Adrenal gland (tissue), 12 donors: Measurements from ENCODE around the gene SLC33A1. TPM values are rescaled to one million over a fixed set of nuclear protein-coding genes. Genes with fewer than 3 reads are reported as not detected.
"Not testable (repeated sequence)": the region's sequence is repeated elsewhere in the genome, so short reads cannot be mapped to it uniquely, and the experiment has no call there.

Experiments used
- DNase-seq, 7 donors: peaks; one replicate each; pipeline ENCODE4 v3.0.0-alpha.2; 2019 to 2020
- H3K27ac ChIP-seq, 5 donors: fragments of 200-600 bp; sonication (generic) in 4 of 5; 1 replicate in 3 of 5; 2 replicates in 2 of 5; pipeline versions ENCODE4 v1.5.1 to v1.8.0; 2016 to 2020; ENCODE audit warnings: mild to moderate bottlenecking in 1 of 5
- H3K27me3 ChIP-seq: fragments of 200-600 bp; 2 replicates; pipeline ENCODE4 v1.8.0; 2021
- H3K36me3 ChIP-seq, 2 donors: fragments of 200-600 bp; replicated peaks in 1 of 2; 1 replicate in 1 of 2; 2 replicates in 1 of 2; pipeline versions ENCODE4 v1.5.1 to v1.8.0; 2018 to 2022
- H3K4me1 ChIP-seq, 2 donors: fragments of 200-600 bp; replicated peaks in 1 of 2; 1 replicate in 1 of 2; 2 replicates in 1 of 2; pipeline versions ENCODE4 v1.5.1 to v1.8.0; 2018 to 2021
- H3K4me3 ChIP-seq, 4 donors: fragments of 200-600 bp; sonication (generic) in 3 of 4; one replicate each; pipeline ENCODE4 v1.5.1; 2016 to 2018
- H3K9me3 ChIP-seq, 3 donors: fragments of 200-600 bp; sonication (generic) in 1 of 3; replicated peaks in 1 of 3; 1 replicate in 2 of 3; 2 replicates in 1 of 3; pipeline versions ENCODE4 v1.5.1 to v1.8.0; 2016 to 2021
- POLR2A ChIP-seq, 2 donors: fragments of 450-650 bp; IDR thresholded peaks; one replicate each; pipeline ENCODE4 v1.6.1; 2017; ENCODE audit warnings: antibody characterized with exemption in 2 of 2, mild to moderate bottlenecking in 2 of 2, moderate library complexity in 1 of 2
- WGBS, 4 donors: extraction: QIAGEN DNeasy Blood & Tissue Kit in 2 of 4; methylation state at CpG; one replicate each; pipeline versions ENCODE4 v1.1.5 to v1.1.7; 2013 to 2017; 5-methylcytosine and 5-hydroxymethylcytosine counted together
- intact Hi-C, 2 donors: fragments of 100-400 bp; cut with DNase I; formaldehyde crosslinking; loops; one replicate each; pipeline versions ENCODE4 v1.14.1 to v1.15.0; 2022 to 2023
- polyA plus RNA-seq, 3 donors: library from polyadenylated mRNA; stranded (reverse); fragments of 200-250 nt in 2 of 3; fragments of 350-450 nt in 1 of 3; fragmentation: Illumina TruSeq in 1 of 3; extraction: RNeasy Lipid Tissue Mini Kit (QIAGEN cat#74804) in 1 of 3; gene quantifications; one replicate each; pipeline ENCODE4 v1.2.3, GENCODE V29; 2013 to 2014
- total RNA-seq, 9 donors: library from RNA; depleted of rRNA in 4 of 9; stranded (reverse); fragments of >200 nt in 4 of 9; fragments of 120-200 nt in 1 of 9; fragmentation: NEBNext Ultra II Directional in 1 of 9; extraction: Animal tissue kit (Norgen Biotek cat#: 25700) in 1 of 9; gene quantifications; one replicate each; pipeline versions ENCODE4 v1.1.0 to v1.2.4, GENCODE V29; 2013 to 2023
- TF ChIP-seq, protein P1 (sequence below), 6 experiments: fragments of 450-650 bp in 4 of 6; fragments of 200-600 bp in 2 of 6; sonication (generic) in 1 of 6; IDR thresholded peaks; 1 replicate in 5 of 6; 2 replicates in 1 of 6; pipeline versions ENCODE4 v1.5.1 to v1.8.0; 2016 to 2021; ENCODE audit warnings: antibody characterized with exemption in 6 of 6, mild to moderate bottlenecking in 2 of 6, moderate library complexity in 1 of 6
- donor health status: healthy with polysubstance abuse.
- donor health status: Bipolar disorder and iron deficiency.
- donor health status: DM: yes; HTN: yes; CAD: no.
- donor health status: DM: no; HTN: no; CAD: no.
- donor health status: DM: no; HTN: no; CAD: no.
- donor health status: DM: yes; HTN: yes; CAD: no.

The SLC33A1 gene
- total and polyA plus RNA-seq, 12 donors = 3.6 to 101 (median 36.2) TPM

DNA sequence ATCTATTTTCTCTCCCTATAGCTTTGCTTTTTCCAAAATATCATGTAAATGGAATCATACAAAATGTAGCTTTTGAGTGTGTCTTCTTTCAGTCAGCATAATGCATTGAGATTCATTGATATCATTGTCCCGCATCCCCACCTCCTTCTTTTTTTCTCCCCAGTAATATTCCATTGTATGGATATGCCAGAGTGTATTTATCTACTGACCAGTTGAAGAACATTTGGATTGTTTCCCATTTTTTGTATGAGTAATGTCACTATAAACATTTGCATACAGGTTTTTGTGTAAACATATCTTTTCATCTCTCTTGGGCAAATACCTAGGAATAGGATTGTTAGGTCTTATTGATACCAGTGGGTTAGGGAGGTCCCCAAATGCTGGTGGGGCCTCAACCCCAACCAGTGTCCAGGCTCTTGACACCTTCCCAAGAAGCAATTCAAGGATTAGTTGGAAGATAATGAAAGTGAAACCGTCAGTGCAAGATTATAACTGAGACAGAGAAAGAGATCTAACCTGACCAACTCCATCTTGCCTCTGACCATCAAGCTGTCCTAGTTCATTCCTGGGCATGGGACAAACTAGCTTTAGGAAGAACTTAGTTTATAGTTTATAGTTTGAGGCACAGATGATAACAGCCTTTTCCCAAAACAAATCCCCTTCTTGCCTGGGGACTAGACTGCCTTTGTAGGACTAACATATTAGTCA, 7.4 kb upstream of the SLC33A1 start:
- intact Hi-C loops = loop anchor here in 1 of 2 donors (10.0 kb wide), 1 partner anchor 57 kb away; the partner anchor contains the start of gene C3orf33
- TF ChIP-seq, protein P1, sequence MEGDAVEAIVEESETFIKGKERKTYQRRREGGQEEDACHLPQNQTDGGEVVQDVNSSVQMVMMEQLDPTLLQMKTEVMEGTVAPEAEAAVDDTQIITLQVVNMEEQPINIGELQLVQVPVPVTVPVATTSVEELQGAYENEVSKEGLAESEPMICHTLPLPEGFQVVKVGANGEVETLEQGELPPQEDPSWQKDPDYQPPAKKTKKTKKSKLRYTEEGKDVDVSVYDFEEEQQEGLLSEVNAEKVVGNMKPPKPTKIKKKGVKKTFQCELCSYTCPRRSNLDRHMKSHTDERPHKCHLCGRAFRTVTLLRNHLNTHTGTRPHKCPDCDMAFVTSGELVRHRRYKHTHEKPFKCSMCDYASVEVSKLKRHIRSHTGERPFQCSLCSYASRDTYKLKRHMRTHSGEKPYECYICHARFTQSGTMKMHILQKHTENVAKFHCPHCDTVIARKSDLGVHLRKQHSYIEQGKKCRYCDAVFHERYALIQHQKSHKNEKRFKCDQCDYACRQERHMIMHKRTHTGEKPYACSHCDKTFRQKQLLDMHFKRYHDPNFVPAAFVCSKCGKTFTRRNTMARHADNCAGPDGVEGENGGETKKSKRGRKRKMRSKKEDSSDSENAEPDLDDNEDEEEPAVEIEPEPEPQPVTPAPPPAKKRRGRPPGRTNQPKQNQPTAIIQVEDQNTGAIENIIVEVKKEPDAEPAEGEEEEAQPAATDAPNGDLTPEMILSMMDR (IDR thresholded peaks at IDR 0.05) = no peak
- TF ChIP-seq POLR2A (IDR thresholded peaks at IDR 0.05) = no peak
- Histone ChIP-seq H3K4me1 (no peaks in the 10 kb centered on the region), H3K27me3 (no peaks in the 10 kb centered on the region), H3K4me3 (no peak overlapping the region), H3K9me3 (no peaks in the 10 kb centered on the region), H3K36me3 (no peaks in the 10 kb centered on the region), H3K27ac (no peak overlapping the region)
- DNase-seq = no peak
- 74 to 87% (median 86%) methylated on average over 2 of the region's 2 CpGs for WGBS, 4 donors

DNA sequence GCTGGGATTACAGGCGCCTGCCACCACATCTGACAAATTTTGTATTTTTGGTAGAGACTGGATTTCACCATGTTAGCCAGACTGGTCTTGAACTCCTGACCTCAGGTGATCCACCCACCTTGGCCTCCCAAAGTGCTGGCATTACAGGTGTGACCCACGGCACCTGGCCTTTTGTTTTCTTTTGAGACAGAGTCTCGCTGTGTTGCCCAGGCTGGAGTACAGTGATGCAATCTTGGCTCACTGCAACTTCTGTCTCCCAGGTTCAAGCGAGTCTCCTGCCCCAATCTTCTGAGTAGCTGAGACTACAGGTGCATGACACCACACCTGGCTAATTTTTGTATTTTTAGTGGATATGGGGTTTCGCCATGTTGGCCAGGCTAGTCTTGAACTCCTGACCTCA, 6.2 kb upstream of the SLC33A1 start:
- not testable (repeated sequence) for H3K4me3 ChIP-seq, H3K9me3 ChIP-seq, H3K27me3 ChIP-seq, H3K4me1 ChIP-seq, H3K36me3 ChIP-seq, DNase-seq, H3K27ac ChIP-seq
- 81 to 94% (median 83%) methylated on average over 4 to 5 of the region's 5 CpGs for WGBS, 4 donors
- intact Hi-C loops = loop anchor here in 1 of 2 donors (10.0 kb wide), 1 partner anchor 56 kb away; the partner anchor contains the start of gene C3orf33

DNA sequence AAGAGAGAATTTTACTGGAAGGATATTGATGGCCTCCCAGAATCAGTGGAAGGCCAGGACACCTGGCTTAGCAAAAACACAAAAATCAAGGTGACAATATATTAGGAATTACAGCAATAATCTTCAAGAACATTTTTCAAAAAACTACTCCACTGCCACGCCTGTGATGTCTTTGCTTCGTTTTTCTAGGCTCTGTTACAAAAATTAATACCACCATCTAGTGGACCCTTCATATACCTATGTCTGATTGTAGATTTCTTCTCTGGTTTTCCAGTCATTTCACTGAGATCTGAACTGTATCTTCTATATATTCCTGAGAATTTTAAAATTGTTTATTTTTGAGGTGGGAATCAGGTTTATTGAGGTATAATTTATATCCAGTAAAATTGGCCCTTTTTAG, 5.6 kb upstream of the SLC33A1 start:
- peak overlapping the region in 2 of 5 donors; percentile 22 to 46 for H3K27ac ChIP-seq
- intact Hi-C loops = loop anchor here (10.0 kb wide), 1 partner anchor 55 kb away; the partner anchor contains the start of gene C3orf33 (in 2 of the 2)
- 2 to 4% (median 2%) methylated on average over 2 of the region's 2 CpGs for WGBS, 4 donors
- H3K4me3 ChIP-seq = peak overlapping the region in 1 of 4 donors; percentile 44
- no peaks in the 10 kb centered on the region for H3K36me3 ChIP-seq
- peaks cover 0 to 4% of the 10 kb centered on the region in 2 donors for H3K4me1 ChIP-seq
- DNase-seq = no peak
- TF ChIP-seq, protein P1 (IDR thresholded peaks at IDR 0.05) = peak in 5 of 6 experiments; percentile 8 to 46 (median 39)
- TF ChIP-seq POLR2A (IDR thresholded peaks at IDR 0.05) = no peak
- no peaks in the 10 kb centered on the region for H3K9me3 ChIP-seq
- no peaks in the 10 kb centered on the region for H3K27me3 ChIP-seq

DNA sequence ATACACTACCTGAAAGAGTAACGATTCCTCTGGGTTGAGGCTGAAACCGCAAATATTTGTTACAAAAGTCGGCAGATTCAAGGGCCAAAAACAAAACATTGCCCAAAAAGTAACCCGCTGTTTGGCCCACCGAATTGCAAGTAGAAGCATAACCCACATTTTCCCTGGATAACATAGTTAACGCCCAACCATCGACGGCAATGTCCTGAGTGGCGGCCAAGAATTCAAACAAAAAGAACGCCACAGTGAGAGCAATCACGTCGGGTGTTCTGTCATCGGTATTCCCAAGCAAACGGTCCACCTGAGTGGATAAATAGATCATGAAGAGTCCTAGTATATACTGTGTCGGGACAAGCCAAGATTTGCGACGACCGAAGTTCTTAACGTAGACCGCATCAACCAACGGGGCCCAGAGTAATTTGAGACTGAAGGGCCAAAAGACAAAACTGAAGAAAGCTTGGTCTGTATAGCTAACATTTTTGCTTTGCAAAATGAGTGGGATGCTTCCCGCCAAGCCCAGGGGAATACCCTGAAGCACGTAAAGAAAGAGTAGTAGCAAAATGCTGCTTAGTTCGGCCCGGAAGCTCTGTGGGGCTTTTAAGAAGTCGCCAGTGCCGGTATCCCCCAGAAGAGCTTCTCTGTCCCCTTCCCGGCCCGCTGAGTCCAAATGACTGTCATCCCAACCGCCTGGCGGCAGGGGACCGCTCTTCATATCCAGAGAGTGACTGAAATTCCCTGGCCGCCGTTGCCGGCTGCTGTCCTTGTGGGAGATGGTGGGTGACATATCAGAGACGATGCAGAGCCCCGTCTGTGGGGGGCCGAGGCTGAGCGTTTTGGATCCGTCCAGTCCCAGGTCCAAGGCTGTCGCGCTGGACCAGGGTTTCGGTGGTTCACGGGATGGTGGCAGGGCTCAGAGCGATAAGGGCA, 750 bp downstream of the SLC33A1 start:
- peak in 3 of 7 donors; percentile 42 to 51 (median 44) for DNase-seq
- 1 to 4% (median 2%) methylated on average over 23 to 45 of the region's 45 CpGs for WGBS, 4 donors
- Histone ChIP-seq H3K9me3 (no peaks in the 10 kb centered on the region), H3K4me3 (peak overlapping the region; percentile 47 to 89 (median 80)), H3K27ac (peak overlapping the region; percentile 16 to 97 (median 93)), H3K27me3 (no peaks in the 10 kb centered on the region), H3K4me1 (peaks cover 28 to 46% of the 10 kb centered on the region in 2 donors), H3K36me3 (no peaks in the 10 kb centered on the region)
- intact Hi-C loops = loop anchor here in 1 of 2 donors (10.0 kb wide), 1 partner anchor 49 kb away; the partner anchor contains the start of gene C3orf33
- TF ChIP-seq, protein P1 (IDR thresholded peaks at IDR 0.05) = peak in 2 of 6 experiments; percentile 30 to 47
- no peak for TF ChIP-seq POLR2A (IDR thresholded peaks at IDR 0.05)
